ENCODE results near the gene GABRD.

The GABRD gene

GRCh38 chr1:1996207-1996651 is 22.9 kb upstream of the GABRD start:
- TF ChIP-seq CTCF (IDR thresholded peaks at IDR 0.05; ENCODE audit: insufficient read depth, missing control alignments), result no peak
- FAIRE-seq, result no peak
- DNase-seq (ENCODE audit: insufficient read length, low spot score), result no peak

GRCh38 chr1:1997576-1997975 is 21.6 kb upstream of the GABRD start:
- DNase-seq (ENCODE audit: insufficient read length, low spot score) (no peak), FAIRE-seq (no peak)
- no peak for TF ChIP-seq CTCF (IDR thresholded peaks at IDR 0.05; ENCODE audit: insufficient read depth, missing control alignments)

GRCh38 chr1:2000432-2000831 is 18.7 kb upstream of the GABRD start:
- FAIRE-seq (no peak), DNase-seq (ENCODE audit: insufficient read length, low spot score) (no peak)
- no peak for TF ChIP-seq CTCF (IDR thresholded peaks at IDR 0.05; ENCODE audit: insufficient read depth, missing control alignments)

GRCh38 chr1:2000850-2001249 is 18.3 kb upstream of the GABRD start:
- no peak for TF ChIP-seq CTCF (IDR thresholded peaks at IDR 0.05; ENCODE audit: insufficient read depth, missing control alignments)
- DNase-seq (ENCODE audit: insufficient read length, low spot score) (no peak), FAIRE-seq (no peak)

- FAIRE-seq, result no peak
- no peak for TF ChIP-seq CTCF (IDR thresholded peaks at IDR 0.05; ENCODE audit: insufficient read depth, missing control alignments)
Observed at GRCh38 chr1:2001773-2002411, 17.3 kb upstream of the GABRD start.

GRCh38 chr1:2003541-2004131 is 15.5 kb upstream of the GABRD start, which contains the start of gene CFAP74:
Gene CFAP74 (minus strand): TSS chr1:2003786. CDS start chr1:1990956, 12,830 bp downstream.
- TF ChIP-seq CTCF (IDR thresholded peaks at IDR 0.05; ENCODE audit: insufficient read depth, missing control alignments), result no peak
- DNase-seq (ENCODE audit: insufficient read length, low spot score), result peak; percentile 77
- FAIRE-seq, result no peak

More at GRCh38 chr1:2001773-2002411, 17.3 kb upstream of the GABRD start:
- no peak for DNase-seq (ENCODE audit: insufficient read length, low spot score)

- TF ChIP-seq CTCF (IDR thresholded peaks at IDR 0.05; ENCODE audit: insufficient read depth, missing control alignments), result no peak
- no peak for DNase-seq (ENCODE audit: insufficient read length, low spot score)
- no peak for FAIRE-seq
Observed at GRCh38 chr1:2004856-2005255, 14.3 kb upstream of the GABRD start.

Data from D721Med (cell line).